HG02852 (cell line): ENCODE measurements around the gene PLCD1.
"Not testable (repeated sequence)": the region's sequence is repeated elsewhere in the genome, so short reads cannot be mapped to it uniquely, and the experiment has no call there.

Experiments
- ATAC-seq: cut with Tn5 transposase; IDR thresholded peaks from one replicate; pipeline ENCODE4 v1.9.1; 2021; ENCODE audit warnings: mild to moderate bottlenecking, moderate library complexity; ENCODE audit not compliant: unreplicated experiment

PLCD1 gene

DNA sequence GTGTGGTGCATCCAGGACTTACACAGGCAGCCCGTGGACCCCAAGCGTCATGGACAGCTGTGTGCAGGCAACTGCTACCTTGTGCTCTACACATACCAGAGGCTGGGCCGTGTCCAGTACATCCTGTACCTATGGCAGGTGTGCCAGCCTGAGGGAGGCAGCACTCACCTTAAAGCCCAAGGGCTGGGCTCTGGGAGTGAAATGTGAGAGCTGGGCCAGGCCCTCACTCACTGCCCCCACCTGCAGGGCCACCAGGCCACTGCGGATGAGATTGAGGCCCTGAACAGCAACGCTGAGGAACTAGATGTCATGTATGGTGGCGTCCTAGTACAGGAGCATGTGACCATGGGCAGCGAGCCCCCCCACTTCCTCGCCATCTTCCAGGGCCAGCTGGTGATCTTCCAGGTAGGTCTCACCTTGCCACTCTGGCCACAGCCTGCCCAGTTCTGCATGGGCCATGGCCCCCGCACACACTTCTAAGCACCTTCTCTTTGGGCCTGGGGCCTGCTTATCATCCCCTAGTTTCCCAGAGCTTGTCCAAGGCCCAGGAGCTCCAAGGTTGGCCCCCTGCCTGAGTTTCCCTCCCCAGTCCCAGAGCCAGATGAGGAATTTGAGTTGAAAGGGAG, 27.9 kb downstream of the PLCD1 start:
- no peak for ATAC-seq

DNA sequence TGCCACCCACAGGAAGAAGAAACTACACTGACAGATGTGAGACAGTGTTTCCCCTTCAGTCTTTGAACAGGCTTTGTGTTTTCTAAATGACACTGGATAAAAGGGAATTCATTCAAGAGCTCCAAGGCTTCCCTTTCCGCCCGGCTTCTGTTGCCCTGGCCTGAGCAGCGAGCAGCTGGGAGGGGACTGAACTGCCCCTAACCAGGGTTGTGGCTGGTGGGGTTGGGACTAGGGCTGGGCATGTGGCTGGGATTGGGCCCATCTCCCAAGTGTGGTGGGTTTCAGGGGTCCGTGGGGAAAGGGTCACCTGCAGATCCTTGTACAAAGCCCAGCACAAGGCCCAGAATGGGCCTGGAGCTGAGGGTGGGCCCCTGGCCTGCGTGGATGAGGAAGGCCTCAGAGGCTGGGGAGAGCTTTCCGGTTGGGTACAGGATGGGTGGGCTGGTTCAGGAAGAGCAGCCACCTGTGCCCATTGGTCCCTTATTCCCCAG, 28.4 kb downstream of the PLCD1 start:
- ATAC-seq = no peak

DNA sequence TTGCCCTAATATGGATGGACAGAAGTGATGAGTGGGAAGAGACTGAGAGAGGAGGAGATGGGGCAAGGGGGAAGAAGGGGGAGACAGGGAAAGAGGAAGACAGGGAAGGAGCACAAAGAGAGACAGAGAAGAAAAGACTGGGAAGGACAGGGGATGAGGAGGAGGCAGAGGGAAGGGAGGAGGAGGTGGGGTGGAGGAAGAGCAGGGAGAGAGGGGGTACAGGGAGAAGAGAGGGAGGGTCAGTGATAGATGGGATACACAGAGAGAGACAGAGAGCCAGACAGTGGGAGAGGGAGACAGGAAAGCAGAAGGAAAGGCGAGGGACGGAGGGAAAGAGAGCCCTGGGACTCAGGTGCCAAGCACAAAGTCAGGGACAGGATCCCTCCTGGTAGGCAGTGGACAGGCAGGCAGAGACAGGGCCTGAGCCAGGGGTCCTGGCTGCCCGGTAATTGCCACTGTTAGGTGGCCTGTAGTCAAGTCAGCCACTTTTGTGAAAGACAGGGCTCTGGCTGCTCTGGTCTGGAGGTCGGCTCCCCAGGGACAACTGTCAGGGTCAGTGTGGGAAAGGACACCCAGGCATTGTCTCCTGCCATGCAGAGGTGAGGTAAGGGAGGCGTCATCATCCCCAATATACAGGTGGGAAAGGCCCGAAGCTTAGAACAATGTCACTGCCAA, 29.1 kb downstream of the PLCD1 start:
- ATAC-seq = no peak

DNA sequence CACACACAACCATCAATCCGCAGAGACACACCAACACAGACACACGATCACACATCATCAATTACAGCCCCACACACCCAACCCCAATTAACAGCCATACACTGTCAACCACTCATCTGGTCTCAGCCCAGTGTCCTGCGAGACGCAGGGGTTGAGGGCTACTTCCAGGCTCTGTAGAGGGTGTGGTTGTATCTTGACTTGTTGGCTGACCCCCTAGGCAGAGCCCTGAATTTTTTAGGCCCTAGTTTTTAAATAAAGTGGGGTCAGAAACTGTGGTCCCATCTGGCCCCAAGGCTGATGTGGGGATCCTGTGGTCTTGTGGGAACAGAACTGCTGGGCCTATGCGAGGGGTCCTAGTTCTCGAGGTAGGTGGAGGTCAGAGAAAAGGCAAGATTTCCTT, 29.6 kb downstream of the PLCD1 start:
- ATAC-seq = no peak

DNA sequence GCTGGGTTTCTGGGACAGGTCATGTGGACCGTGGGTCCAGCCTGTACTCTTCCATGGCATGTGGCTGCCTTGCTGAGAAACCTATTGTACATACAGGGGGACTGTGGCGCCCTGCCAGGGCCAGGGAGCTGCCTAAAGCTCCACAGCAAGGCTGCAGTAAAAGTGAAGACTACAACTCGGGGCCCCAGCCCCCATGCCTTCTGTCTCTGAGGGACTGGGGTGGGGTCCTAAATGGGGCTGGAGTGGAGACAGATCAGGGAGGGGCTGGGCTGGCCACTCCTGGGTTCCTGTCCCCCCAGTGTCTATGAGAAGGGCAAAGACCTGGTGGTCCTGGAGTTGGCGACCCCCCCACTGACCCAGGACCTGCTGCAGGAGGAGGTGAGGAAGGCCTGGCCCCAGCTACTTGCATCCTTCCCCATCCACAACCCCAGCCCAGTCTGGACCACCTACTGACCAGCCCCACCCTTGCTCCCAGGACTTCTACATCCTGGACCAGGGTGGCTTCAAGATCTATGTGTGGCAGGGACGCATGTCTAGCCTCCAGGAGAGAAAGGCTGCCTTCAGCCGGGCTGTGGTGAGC, 31.6 kb downstream of the PLCD1 start:
- ATAC-seq = no peak

DNA sequence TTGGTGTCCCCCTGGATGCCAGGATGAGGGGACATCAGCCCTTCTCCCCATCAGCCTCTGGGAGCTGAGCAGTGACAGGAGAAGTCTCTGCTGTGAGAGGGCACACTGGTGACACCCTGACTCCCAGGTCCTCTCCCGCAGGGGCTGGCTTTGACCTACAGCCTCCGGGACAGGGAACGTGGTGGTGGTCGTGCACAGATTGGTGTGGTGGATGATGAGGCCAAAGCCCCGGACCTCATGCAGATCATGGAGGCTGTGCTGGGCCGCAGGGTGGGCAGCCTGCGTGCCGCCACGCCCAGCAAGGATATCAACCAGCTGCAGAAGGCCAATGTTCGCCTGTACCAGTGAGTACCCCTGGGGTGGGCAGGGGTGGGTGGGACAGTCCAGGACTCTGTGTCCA, 32.1 kb downstream of the PLCD1 start:
- no peak for ATAC-seq

DNA sequence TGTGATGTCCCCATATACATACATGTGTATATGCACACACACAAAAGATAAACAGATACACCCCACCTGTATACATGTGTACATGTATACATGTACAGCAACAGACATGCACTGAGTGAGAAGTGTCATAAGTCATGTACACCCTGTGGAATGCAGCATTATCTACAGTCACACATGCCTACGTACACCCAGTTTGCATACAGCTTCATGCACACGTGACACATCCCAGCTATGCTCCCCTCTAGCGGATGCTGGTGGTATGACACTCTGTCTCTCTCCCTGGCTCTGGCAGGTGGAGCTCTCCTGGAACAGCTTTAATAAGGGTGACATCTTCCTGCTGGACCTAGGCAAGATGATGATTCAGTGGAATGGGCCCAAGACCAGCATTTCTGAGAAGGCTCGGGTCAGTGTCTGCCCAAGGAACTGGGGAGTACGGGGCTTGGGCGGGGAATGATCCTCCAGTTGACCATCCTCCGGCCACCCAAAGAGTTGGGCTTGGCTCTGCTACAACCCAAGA, 32.6 kb downstream of the PLCD1 start:
- peak; percentile 52 for ATAC-seq

DNA sequence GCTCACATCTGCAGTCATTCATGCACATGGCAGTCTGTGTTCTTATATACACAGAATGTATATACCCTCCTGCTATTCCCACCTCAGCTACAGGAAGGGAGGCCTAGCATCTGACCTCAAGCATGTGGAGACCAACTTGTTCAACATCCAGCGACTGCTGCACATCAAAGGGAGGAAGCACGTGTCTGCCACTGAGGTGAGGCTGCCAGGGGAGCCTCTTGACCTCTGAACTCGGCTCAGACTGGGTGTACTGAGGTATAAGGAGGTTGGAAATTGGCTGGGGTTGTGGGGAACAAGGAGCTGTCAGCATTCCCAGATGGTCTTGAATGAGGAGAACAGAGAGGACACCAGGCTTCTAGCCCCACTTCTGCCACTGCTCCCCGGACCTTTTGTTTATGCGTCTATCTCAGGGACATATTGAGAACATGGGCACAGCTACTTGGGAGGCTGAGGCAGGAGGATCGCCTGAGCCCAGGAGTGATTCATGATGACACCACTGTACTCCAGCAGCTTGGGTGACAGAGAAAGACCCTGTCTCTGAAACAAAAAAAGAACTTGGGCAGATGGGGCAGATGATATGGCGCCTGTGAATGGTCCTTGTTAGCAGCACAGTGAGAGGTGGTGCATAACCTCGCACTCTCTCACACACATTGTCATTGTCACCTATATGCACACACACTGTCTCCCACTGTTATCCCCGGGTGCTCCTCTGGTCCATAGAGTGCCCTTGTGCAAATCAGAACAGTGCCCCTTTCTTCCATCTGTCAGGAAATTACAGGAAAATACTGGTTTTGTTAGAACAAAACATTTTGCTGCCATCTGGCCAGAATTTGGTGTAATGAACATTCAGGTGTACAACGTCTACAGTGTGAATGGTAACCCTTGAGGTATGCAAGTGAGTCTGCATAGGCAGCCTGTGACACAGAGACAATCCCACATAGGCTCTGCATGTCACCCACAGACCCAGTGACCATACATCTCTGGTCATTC, 33.5 kb downstream of the PLCD1 start:
- no peak for ATAC-seq

DNA sequence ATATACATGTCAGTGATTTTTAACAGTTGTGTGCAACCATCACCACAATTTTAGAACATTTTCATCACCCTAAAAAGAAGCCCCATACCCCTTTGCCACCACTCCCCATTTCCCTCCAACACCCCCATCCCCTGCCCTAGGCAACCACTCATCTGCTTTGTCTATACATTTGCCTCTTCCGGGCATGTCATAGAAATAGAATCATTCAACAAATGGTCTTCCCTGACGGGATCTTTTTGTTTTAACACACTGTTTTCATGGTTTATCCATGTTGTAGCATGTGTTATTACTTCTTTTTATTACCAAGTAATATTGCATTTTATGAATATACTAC, 34.8 kb downstream of the PLCD1 start:
- no peak for ATAC-seq

DNA sequence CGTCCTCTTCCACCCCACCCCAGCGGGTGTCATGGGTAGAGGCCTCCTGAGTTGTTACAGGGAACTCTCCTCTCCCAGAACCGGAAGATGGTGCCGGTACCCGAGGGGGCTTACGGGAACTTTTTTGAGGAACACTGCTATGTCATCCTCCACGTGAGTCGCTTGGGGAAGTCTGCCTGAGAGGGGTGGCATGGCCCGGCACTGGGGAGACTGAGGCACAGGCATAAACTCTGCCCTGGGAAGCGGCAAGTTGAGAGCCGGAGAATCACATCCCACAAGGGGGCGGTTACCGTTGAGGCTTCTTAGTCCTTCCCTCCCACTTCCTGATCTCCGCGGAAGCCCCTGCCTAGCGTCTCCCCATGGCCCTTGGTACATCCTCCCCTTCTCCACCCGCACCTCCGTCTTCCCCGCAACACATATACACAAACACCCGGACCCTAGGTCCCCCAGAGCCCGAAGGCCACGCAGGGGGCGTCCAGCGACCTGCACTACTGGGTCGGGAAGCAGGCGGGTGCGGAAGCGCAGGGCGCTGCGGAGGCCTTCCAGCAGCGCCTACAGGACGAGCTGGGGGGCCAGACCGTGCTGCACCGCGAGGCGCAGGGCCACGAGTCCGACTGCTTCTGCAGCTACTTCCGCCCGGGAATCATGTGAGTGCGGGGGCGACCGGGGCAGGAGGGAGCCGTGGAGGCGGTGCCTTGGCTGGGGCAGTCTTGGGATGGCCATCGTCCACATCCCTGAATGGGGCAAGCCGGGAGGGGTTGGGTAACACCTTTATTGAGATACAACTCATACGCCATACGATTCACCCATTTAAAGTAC, 35.4 kb downstream of the PLCD1 start:
- ATAC-seq = peak; percentile 67

DNA sequence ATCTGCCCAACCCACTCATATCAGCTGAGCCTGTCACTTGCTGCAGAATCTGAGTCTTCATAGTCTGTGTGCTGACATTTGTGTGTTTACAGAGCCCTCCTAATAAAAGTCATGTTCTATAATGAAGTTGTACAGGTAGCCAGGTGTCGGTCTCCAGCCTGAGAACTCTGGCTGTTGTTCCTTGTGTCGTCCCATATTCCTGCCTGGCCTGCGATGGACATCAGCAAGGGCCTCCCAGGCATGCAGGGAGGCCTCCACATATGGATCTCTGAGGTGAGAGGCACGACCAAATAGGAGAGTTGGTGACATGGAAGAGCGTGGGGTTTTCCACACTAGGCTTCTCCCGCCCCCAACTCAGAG, 36.0 kb downstream of the PLCD1 start:
- ATAC-seq = no peak

DNA sequence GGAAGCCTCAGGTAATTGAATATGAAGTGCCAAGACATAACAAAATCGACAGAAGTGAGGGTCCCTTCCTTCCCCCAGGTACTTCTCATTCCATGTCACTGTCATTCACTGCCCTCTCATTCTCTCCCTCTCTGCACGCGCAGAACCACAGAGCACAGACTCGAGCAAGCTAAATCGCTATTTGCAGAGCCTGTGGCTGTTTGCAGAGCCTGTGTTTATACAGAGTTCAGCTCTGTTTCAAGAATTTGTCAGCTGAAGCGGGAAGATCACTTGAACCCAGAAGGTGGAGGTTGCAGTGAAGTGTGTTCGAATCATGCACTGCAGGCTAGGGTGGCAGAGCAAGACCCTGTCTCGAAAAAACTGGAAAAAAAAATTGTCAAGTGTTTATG, 36.4 kb downstream of the PLCD1 start:
- ATAC-seq = no peak

DNA sequence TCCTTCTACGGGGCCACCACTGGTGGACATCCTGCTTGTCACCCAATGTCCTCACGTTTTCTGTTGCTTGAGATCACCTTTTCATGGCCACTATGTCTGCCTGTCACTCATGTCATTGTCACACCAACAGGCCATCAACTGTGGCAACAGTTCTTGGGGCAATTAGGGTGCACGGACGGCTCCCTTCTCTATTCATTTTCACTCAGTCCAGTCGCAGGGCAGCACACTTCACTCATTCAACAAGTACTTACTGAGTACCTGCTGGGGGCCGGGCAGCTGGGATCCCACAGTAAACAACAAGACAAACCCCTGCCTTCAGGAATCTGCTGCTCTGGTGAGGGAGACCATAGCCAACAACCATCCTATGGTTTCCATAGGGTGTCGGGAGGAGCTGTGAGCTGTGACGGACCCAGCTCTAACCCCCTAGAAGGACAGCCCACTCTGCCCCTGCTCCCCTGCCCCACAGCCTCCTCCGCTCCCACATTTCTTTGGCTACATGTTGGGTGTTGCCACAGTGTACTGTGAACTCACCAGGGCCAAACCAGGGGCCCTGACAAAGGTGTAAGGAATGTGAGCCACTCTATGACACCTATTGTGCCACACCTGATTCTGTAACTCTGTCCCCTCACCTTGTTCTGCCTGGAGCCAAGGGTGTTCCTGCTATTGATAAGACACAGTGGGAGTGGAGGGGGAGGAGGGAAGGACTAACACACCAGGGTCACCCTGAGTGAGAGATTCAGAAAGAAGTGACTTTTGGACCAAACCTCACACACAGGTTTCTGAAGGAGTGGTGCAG, 37.0 kb downstream of the PLCD1 start:
- ATAC-seq = no peak

DNA sequence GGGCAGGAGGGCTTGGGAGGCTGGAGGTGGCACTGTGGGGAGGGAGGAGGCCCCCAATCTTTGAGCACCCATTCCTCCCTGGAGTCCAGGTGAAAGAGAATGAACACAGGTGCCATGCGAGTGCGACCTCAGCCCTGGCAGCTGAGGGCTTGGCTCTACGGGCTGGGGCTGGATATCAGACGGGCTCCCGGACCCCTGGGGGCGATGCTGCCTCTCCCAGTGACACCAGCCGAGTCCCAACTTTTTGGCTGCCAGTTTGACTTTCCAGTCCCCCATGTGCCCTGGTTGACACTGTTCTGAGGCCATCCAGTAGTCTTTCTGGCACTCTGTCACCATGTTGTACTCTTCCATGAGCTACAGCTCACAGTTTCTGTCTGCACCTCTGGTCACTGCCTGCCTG, 37.6 kb downstream of the PLCD1 start:
- no peak for ATAC-seq

DNA sequence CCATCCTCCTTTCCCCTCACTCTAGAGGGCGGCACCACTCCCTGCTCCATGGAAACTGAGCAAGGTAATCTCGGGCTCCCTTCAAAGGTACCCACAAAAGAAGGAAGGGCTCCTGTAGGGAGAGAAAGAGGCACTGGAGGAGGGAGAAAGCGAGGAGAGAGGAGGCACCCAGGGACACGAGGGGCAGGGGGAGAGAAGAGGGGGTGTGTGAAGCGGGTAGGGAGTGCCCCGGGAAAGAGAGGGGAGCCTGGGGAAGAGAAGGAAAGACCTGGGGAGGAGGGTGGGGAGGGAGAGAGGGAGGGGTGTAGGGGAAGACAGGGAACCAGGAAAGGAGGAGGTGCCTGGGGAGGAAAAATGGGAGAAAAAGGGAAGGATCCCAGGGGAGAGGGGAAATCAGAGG, 38.3 kb downstream of the PLCD1 start:
- no peak for ATAC-seq

DNA sequence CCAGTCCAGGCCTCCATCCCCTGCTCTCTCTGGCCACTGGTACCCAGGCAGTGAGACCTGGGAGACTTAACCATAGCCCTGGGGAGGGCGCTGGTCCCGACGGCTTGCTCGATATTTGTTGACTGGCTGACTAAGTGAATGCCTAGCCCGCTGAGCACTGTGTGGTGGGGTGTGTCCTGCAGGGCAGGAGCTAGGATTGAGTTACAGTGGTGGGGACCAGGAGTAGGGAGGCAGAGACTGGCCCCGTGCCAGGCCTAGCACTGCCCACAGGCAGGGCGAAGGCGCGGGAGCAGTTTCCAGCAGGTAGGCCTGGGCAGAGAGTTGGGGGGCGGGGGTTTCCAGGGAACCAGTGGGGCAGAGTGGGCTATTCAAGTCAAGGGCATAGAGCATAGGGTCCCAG, 38.9 kb downstream of the PLCD1 start, which contains the start of gene VILL:
VILL (plus strand) TSS at position 260 of the 400 bp plus-strand sequence. CDS start 2,887 bp downstream, outside the sequence.
- ATAC-seq = no peak

DNA sequence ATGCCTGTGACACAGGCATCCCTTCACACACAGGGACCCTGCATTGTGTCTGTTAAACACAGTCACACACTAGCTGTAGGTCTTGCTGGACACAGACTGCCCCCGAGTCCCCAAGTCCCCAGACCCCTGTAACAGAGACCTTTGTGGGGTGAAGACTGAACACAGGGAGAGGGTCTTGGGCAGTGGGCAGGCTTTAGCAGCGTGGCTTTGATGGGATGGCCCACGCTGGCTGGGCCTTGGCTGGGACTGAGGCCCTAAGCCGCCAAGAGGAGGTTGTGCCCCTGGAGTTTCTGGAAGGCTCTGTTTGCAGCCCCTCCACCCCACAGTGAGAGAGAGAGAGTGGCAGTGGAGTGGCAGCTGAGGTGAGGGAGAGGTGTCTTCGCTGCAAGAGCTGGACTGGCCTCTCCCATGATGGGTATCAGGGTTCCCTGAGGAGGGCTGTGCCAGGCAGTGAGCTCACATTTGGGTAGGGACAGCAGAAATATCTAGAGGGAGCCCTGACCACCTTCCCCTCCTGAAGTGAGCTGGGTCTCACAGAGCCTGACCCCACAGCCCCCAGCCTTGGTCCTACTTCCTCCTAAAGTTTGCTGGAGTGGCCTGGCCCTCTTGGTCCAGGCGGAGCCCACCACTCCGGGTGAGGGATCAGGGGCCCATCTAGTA, 39.5 kb downstream of the PLCD1 start:
- ATAC-seq = no peak

DNA sequence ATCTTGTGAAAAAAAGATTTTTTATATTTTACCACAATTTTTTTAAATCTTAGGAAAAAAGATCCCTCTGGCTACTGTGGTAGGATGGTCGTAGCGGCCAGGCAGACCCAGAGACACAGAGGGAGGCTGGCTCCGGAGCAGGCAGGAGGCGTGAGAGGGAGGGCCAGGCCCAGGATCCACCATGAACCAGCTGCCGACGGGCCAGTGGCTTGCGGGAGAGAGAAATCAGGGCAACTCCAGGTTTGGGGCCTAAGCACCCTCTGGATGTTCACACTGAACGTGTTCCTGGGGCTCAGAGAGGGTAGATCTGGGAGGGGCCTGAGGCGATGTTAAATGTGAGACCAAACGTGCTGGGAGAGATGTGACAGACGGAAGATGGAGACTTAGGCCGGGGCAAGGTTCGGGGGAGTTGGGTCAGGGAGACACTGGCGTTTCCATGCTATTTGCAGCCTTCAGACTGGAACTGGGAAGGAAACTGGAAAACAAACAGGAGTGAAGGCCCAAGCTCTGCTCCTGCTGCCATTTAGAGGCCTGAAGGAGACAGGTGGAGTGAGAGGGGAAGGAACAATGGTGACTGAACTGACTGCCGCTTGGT, 40.4 kb downstream of the PLCD1 start:
- ATAC-seq = no peak

DNA sequence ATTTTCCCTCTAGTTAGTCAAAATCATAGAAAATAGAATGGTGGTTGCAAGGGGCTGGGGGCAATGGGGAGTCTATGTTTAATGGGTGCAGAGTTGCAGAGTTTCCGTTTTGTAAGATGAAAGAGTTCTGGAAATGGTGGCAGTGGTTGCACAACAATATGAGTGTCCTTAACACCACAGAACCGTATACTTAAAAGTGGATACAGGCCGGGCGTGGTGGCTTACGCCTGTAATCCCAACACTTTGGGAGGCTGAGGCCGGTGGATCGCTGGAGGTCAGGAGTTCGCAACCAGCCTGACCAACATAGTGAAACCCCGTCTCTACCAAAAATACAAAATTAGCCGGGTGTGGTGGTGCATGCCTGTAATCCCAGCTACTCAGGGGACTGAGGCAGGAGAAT, 41.1 kb downstream of the PLCD1 start:
- ATAC-seq = not testable (repeated sequence)
